ENCODE measurements around the gene NFAM1. TPM values are rescaled to one million over a fixed set of nuclear protein-coding genes. Genes with fewer than 3 reads are reported as not detected.
A peak's percentile ranks its signal among the peaks of the same experiment; 100 is the strongest.

Gene NFAM1
- total and polyA plus RNA-seq, 4 experiments from 2014 or later = 0.05 to 0.55 (median 0.29) TPM; not detected in 1

GRCh38 chr22:42343121-42343454 lies 89.1 kb downstream of the NFAM1 start:
- peak overlapping the region; percentile 58 to 81 (median 80) for H3K4me3 Mint-ChIP-seq
- no peak overlapping the region for H3K27ac ChIP-seq (ENCODE audit: low read depth, low read length)
- peak overlapping the region in 4 of 7 donors; percentile 42 to 63 (median 60) for H3K27ac Mint-ChIP-seq
- H3K36me3 ChIP-seq (ENCODE audit: insufficient read depth, low read length) = no peaks in the 10 kb centered on the region
- no peak overlapping the region for H3K4me3 ChIP-seq (ENCODE audit: low read length in 2 of 2)
- H3K27me3 Mint-ChIP-seq = no peaks in the 10 kb centered on the region
- DNase-seq = peak in 1 of 5 donors; percentile 6
- intact Hi-C loops (cut with micrococcal nuclease) = loop anchor here (1.0 kb wide), 1 partner anchor 26 kb away; no protein-coding TSS in a partner anchor
- H3K27me3 ChIP-seq (ENCODE audit: insufficient read depth, low read length) = no peaks in the 10 kb centered on the region
- H3K36me3 Mint-ChIP-seq = no peaks in the 10 kb centered on the region
- peaks cover 3 to 16% (median 10%) of the 10 kb centered on the region in 4 donors for H3K4me1 Mint-ChIP-seq
- no peaks in the 10 kb centered on the region for H3K9me3 Mint-ChIP-seq
- ChIA-PET CTCF (ENCODE audit: partially characterized antibody) (no interaction called here), POLR2A (ENCODE audit: partially characterized antibody) (no interaction called here)
- no peaks in the 10 kb centered on the region for H3K9me3 ChIP-seq (ENCODE audit: control insufficient read depth in 1 of 2, low read length in 2 of 2)
- H3K4me1 ChIP-seq (ENCODE audit: insufficient read depth, low read length) = peaks cover 9% of the 10 kb centered on the region

DNA sequence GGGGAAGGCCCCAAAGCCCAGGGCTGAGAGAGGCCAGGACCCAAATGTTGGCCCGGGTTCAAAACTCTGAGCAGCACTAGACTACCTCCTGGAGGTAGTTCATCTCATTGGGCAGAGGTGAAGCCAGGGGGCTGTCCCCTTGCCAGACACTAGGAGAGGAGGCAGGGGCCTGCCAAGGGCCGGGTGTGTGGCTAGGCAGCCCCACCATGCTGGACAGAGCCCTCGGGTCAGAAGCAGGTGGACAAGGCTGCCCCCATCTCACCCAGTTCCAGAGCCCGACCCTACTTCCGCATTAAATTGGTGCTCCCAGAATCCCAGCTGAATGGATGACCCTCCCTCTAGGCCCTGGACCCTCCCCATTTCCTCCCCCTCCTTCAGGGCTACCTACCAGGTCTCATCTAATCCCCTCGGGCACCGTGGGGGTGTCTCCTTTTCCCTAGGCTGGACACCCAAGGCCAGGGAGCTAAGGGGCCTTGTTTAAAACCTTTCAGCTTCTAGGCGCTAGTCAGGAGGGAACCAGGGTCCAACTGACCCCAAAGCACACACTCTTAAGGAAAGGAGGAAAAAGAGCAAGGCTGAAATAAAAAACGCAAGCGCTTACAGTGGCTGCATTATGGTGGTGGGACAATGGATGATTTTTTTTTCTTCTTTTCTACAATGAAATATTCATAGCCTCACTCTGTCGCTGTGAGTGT lies 89.6 kb downstream of the NFAM1 start:
- DNase-seq = no peak
- Histone ChIP-seq H3K9me3 (ENCODE audit: control insufficient read depth in 1 of 2, low read length in 2 of 2) (no peaks in the 10 kb centered on the region), H3K4me3 (ENCODE audit: low read length in 2 of 2) (no peak overlapping the region), H3K4me1 (ENCODE audit: insufficient read depth, low read length) (peaks cover 9% of the 10 kb centered on the region), H3K27me3 (ENCODE audit: insufficient read depth, low read length) (no peaks in the 10 kb centered on the region), H3K36me3 (ENCODE audit: insufficient read depth, low read length) (no peaks in the 10 kb centered on the region), H3K27ac (ENCODE audit: low read depth, low read length) (no peak overlapping the region)
- Mint-ChIP-seq H3K27ac (peak overlapping the region in 4 of 7 donors; percentile 42 to 63 (median 60)), H3K36me3 (no peaks in the 10 kb centered on the region), H3K9me3 (no peaks in the 10 kb centered on the region), H3K27me3 (no peaks in the 10 kb centered on the region), H3K4me3 (peak overlapping the region; percentile 58 to 81 (median 80)), H3K4me1 (peaks cover 3 to 16% (median 10%) of the 10 kb centered on the region in 4 donors)
- intact Hi-C loops (cut with micrococcal nuclease) = loop anchor here (1.0 kb wide), 1 partner anchor 27 kb away; no protein-coding TSS in a partner anchor
- POLR2A ChIA-PET (ENCODE audit: partially characterized antibody) = interaction anchor here (0.9 kb wide), 1 partner anchor 49 kb away, joined by 3 read pairs; no protein-coding TSS in a partner anchor
- CTCF ChIA-PET (ENCODE audit: partially characterized antibody) = no interaction called here

DNA sequence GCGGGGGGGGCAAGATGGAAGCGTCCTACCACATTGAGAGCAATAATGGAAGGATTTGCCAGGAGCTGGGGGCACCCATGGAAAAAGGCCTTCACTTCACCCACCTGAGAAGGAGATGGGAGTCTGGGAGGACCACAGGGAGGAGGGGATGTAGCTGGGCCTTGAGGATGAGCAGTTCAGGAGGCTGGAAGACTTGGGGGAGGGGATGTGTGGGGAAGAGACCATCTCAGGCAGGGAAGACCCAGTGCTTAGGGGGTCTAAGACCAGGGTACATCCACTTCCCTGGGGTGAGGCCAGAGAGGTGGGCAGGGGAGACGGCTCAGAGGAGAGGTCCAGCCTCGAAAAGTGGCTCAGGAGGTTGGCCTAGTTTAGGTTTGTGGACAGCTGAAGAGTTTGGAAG lies 90.4 kb downstream of the NFAM1 start:
- ChIA-PET POLR2A (ENCODE audit: partially characterized antibody) (interaction anchor here (0.6 to 0.9 kb wide), 2 partner anchors 48 to 169 kb away, joined by 3 read pairs; no protein-coding TSS in a partner anchor), CTCF (ENCODE audit: partially characterized antibody) (no interaction called here)
- Histone ChIP-seq H3K4me3 (ENCODE audit: low read length in 2 of 2) (no peak overlapping the region), H3K27me3 (ENCODE audit: insufficient read depth, low read length) (no peaks in the 10 kb centered on the region), H3K36me3 (ENCODE audit: insufficient read depth, low read length) (no peaks in the 10 kb centered on the region), H3K27ac (ENCODE audit: low read depth, low read length) (no peak overlapping the region), H3K9me3 (ENCODE audit: control insufficient read depth in 1 of 2, low read length in 2 of 2) (no peaks in the 10 kb centered on the region), H3K4me1 (ENCODE audit: insufficient read depth, low read length) (peaks cover 9% of the 10 kb centered on the region)
- no peaks in the 10 kb centered on the region for H3K27me3 Mint-ChIP-seq
- peaks cover 8 to 16% (median 10%) of the 10 kb centered on the region in 4 donors for H3K4me1 Mint-ChIP-seq
- peak overlapping the region in 7 of 8 donors; percentile 59 to 80 (median 70) for H3K4me3 Mint-ChIP-seq
- DNase-seq = no peak
- H3K27ac Mint-ChIP-seq = peak overlapping the region in 1 of 7 donors; percentile 9
- no peaks in the 10 kb centered on the region for H3K9me3 Mint-ChIP-seq
- intact Hi-C loops (cut with micrococcal nuclease) = no loop called here
- no peaks in the 10 kb centered on the region for H3K36me3 Mint-ChIP-seq

- H3K27me3 ChIP-seq (ENCODE audit: insufficient read depth, low read length) = no peaks in the 10 kb centered on the region
- H3K4me1 Mint-ChIP-seq = peaks cover 9 to 16% (median 11%) of the 10 kb centered on the region in 4 donors
- H3K36me3 Mint-ChIP-seq = no peaks in the 10 kb centered on the region
- ChIA-PET CTCF (ENCODE audit: partially characterized antibody) (no interaction called here), POLR2A (ENCODE audit: partially characterized antibody) (no interaction called here)
- no peak overlapping the region for H3K27ac ChIP-seq (ENCODE audit: low read depth, low read length)
- H3K4me3 Mint-ChIP-seq = no peak overlapping the region
- peaks cover 9% of the 10 kb centered on the region for H3K4me1 ChIP-seq (ENCODE audit: insufficient read depth, low read length)
- peak overlapping the region in 1 of 7 donors; percentile 72 for H3K27ac Mint-ChIP-seq
- H3K27me3 Mint-ChIP-seq = no peaks in the 10 kb centered on the region
- intact Hi-C loops (cut with micrococcal nuclease) = no loop called here
- no peaks in the 10 kb centered on the region for H3K36me3 ChIP-seq (ENCODE audit: insufficient read depth, low read length)
- H3K4me3 ChIP-seq (ENCODE audit: low read length in 2 of 2) = no peak overlapping the region
- H3K9me3 Mint-ChIP-seq = no peaks in the 10 kb centered on the region
- no peaks in the 10 kb centered on the region for H3K9me3 ChIP-seq (ENCODE audit: control insufficient read depth in 1 of 2, low read length in 2 of 2)
- no peak for DNase-seq
Observed at GRCh38 chr22:42340829-42341383, 91.3 kb downstream of the NFAM1 start.

DNA sequence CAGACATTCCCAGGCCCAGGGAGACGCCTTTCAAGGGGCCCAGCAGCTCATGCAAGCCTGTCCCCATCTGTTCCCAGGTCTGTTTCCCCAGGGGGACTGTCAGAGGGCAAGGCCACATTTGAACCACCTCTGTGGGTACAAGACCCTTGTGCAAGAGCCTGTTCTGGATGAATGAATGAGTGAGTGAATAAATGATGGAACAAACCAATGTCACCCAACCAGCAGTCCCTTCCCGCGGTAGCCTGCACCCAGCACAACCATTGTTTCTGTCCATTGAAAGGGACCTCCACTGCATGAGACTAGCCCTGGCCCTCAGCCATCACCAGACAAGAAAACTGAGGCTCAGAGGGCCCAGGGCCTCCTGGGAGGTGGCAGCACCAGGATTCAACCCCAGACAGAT lies 92.1 kb downstream of the NFAM1 start:
- Histone ChIP-seq H3K4me1 (ENCODE audit: insufficient read depth, low read length) (peaks cover 9% of the 10 kb centered on the region), H3K9me3 (ENCODE audit: control insufficient read depth in 1 of 2, low read length in 2 of 2) (no peaks in the 10 kb centered on the region), H3K27ac (ENCODE audit: low read depth, low read length) (no peak overlapping the region), H3K27me3 (ENCODE audit: insufficient read depth, low read length) (no peaks in the 10 kb centered on the region), H3K36me3 (ENCODE audit: insufficient read depth, low read length) (no peaks in the 10 kb centered on the region), H3K4me3 (ENCODE audit: low read length in 2 of 2) (no peak overlapping the region)
- ChIA-PET CTCF (ENCODE audit: partially characterized antibody) (interaction anchor here (0.6 kb wide), 1 partner anchor 246 kb away, joined by 3 read pairs; no protein-coding TSS in a partner anchor), POLR2A (ENCODE audit: partially characterized antibody) (no interaction called here)
- no peaks in the 10 kb centered on the region for H3K27me3 Mint-ChIP-seq
- H3K27ac Mint-ChIP-seq = no peak overlapping the region
- intact Hi-C loops (cut with micrococcal nuclease) = no loop called here
- H3K4me1 Mint-ChIP-seq = peaks cover 11 to 20% (median 12%) of the 10 kb centered on the region in 4 donors
- no peak for DNase-seq
- peak overlapping the region in 3 of 8 donors; percentile 13 to 43 (median 42) for H3K4me3 Mint-ChIP-seq
- H3K9me3 Mint-ChIP-seq = no peaks in the 10 kb centered on the region
- no peaks in the 10 kb centered on the region for H3K36me3 Mint-ChIP-seq

GRCh38 chr22:42338479-42338878 lies 93.7 kb downstream of the NFAM1 start:
- no peak for DNase-seq
- H3K4me1 Mint-ChIP-seq = peaks cover 11 to 21% (median 12%) of the 10 kb centered on the region in 4 donors
- H3K36me3 Mint-ChIP-seq = no peaks in the 10 kb centered on the region
- no peaks in the 10 kb centered on the region for H3K9me3 ChIP-seq (ENCODE audit: control insufficient read depth in 1 of 2, low read length in 2 of 2)
- no peaks in the 10 kb centered on the region for H3K27me3 ChIP-seq (ENCODE audit: insufficient read depth, low read length)
- no peak overlapping the region for H3K27ac Mint-ChIP-seq
- peaks cover 9% of the 10 kb centered on the region for H3K4me1 ChIP-seq (ENCODE audit: insufficient read depth, low read length)
- CTCF ChIA-PET (ENCODE audit: partially characterized antibody) = no interaction called here
- no peaks in the 10 kb centered on the region for H3K36me3 ChIP-seq (ENCODE audit: insufficient read depth, low read length)
- no peak overlapping the region for H3K4me3 Mint-ChIP-seq
- no peak overlapping the region for H3K4me3 ChIP-seq (ENCODE audit: low read length in 2 of 2)
- POLR2A ChIA-PET (ENCODE audit: partially characterized antibody) = no interaction called here
- no peaks in the 10 kb centered on the region for H3K27me3 Mint-ChIP-seq
- no peak overlapping the region for H3K27ac ChIP-seq (ENCODE audit: low read depth, low read length)
- intact Hi-C loops (cut with micrococcal nuclease) = no loop called here
- no peaks in the 10 kb centered on the region for H3K9me3 Mint-ChIP-seq

GRCh38 chr22:42337356-42337755 lies 94.8 kb downstream of the NFAM1 start:
- Histone ChIP-seq H3K36me3 (ENCODE audit: insufficient read depth, low read length) (no peaks in the 10 kb centered on the region), H3K27ac (ENCODE audit: low read depth, low read length) (no peak overlapping the region), H3K4me3 (ENCODE audit: low read length in 2 of 2) (no peak overlapping the region), H3K4me1 (ENCODE audit: insufficient read depth, low read length) (peaks cover 1% of the 10 kb centered on the region), H3K9me3 (ENCODE audit: control insufficient read depth in 1 of 2, low read length in 2 of 2) (no peaks in the 10 kb centered on the region), H3K27me3 (ENCODE audit: insufficient read depth, low read length) (no peaks in the 10 kb centered on the region)
- ChIA-PET POLR2A (ENCODE audit: partially characterized antibody) (no interaction called here), CTCF (ENCODE audit: partially characterized antibody) (no interaction called here)
- no peaks in the 10 kb centered on the region for H3K27me3 Mint-ChIP-seq
- peaks cover 6 to 13% (median 9%) of the 10 kb centered on the region in 4 donors for H3K4me1 Mint-ChIP-seq
- no peak overlapping the region for H3K4me3 Mint-ChIP-seq
- no peak for DNase-seq
- H3K9me3 Mint-ChIP-seq = no peaks in the 10 kb centered on the region
- H3K36me3 Mint-ChIP-seq = no peaks in the 10 kb centered on the region
- intact Hi-C loops (cut with micrococcal nuclease) = no loop called here
- peak overlapping the region in 1 of 7 donors; percentile 64 for H3K27ac Mint-ChIP-seq
